Raji (cell line): ENCODE results near the gene CCDC9.

ENCODE experiments used
- POLR2A ChIP-seq: IDR thresholded peaks from 2 replicates; pipeline ENCODE4 v1.6.1; 2011; ENCODE audit warnings: low read depth, low read length, control low read depth; ENCODE audit not compliant: insufficient read depth

CCDC9 gene

GRCh38 chr19:47243364-47243775 is 13.0 kb upstream of the CCDC9 start:
- TF ChIP-seq POLR2A, result no peak

- TF ChIP-seq POLR2A, result peak; percentile 56
Measured at GRCh38 chr19:47243776-47244547, 12.4 kb upstream of the CCDC9 start.

- no peak for TF ChIP-seq POLR2A
Measured at GRCh38 chr19:47247308-47247990, 8.9 kb upstream of the CCDC9 start.

- no peak for TF ChIP-seq POLR2A
Measured at GRCh38 chr19:47253467-47253881, 2.9 kb upstream of the CCDC9 start.

- no peak for TF ChIP-seq POLR2A
Measured at GRCh38 chr19:47253970-47254369, 2.4 kb upstream of the CCDC9 start.

GRCh38 chr19:47256693-47257410 is 527 bp downstream of the CCDC9 start:
- TF ChIP-seq POLR2A, result no peak

GRCh38 chr19:47257411-47258169 is 1.3 kb downstream of the CCDC9 start:
- TF ChIP-seq POLR2A, result no peak

GRCh38 chr19:47258434-47258833 is 2.1 kb downstream of the CCDC9 start:
- TF ChIP-seq POLR2A, result no peak

GRCh38 chr19:47258895-47259555 is 2.7 kb downstream of the CCDC9 start:
- TF ChIP-seq POLR2A, result no peak

- TF ChIP-seq POLR2A, result no peak
Measured at GRCh38 chr19:47260476-47260875, 4.2 kb downstream of the CCDC9 start.

GRCh38 chr19:47264629-47265028 is 8.3 kb downstream of the CCDC9 start:
- TF ChIP-seq POLR2A, result no peak

- no peak for TF ChIP-seq POLR2A
Measured at GRCh38 chr19:47266401-47266941, 10.1 kb downstream of the CCDC9 start.

GRCh38 chr19:47267350-47267759 is 11.0 kb downstream of the CCDC9 start:
- no peak for TF ChIP-seq POLR2A

- no peak for TF ChIP-seq POLR2A
Measured at GRCh38 chr19:47268028-47268427, 11.7 kb downstream of the CCDC9 start.
